Uterus (tissue), 4 donors: ENCODE data around the gene MRPL21. TPM values are rescaled to one million over a fixed set of nuclear protein-coding genes. Genes with fewer than 3 reads are reported as not detected.
A peak's percentile ranks its signal among the peaks of the same experiment; 100 is the strongest.

Source experiments
- DNase-seq, 2 donors: peaks; one replicate each; pipeline ENCODE4 v3.0.0-alpha.2; 2019 to 2020
- H3K27ac ChIP-seq, 2 donors: fragments of 200-600 bp; sonication (generic); 1 replicate in 1 of 2; 2 replicates in 1 of 2; pipeline ENCODE4 v1.5.1; 2016 to 2018
- H3K27me3 ChIP-seq, 2 donors: fragments of 200-600 bp; sonication (generic); one replicate each; pipeline ENCODE4 v1.5.1; 2018 to 2019; ENCODE audit warnings: control low read depth in 1 of 2
- H3K36me3 ChIP-seq, 2 donors: fragments of 200-600 bp; sonication (generic); one replicate each; pipeline ENCODE4 v1.5.1; 2019; ENCODE audit warnings: control low read depth in 1 of 2
- H3K4me1 ChIP-seq, 2 donors: fragments of 200-600 bp; sonication (generic); one replicate each; pipeline ENCODE4 v1.5.1; 2018 to 2019; ENCODE audit warnings: control low read depth in 1 of 2
- H3K4me3 ChIP-seq, 2 donors: fragments of 200-600 bp; sonication (generic); 1 replicate in 1 of 2; 2 replicates in 1 of 2; pipeline ENCODE4 v1.5.1; 2018 to 2019; ENCODE audit warnings: mild to moderate bottlenecking in 1 of 2
- H3K9me3 ChIP-seq, 2 donors: fragments of 200-600 bp; sonication (generic); one replicate each; pipeline ENCODE4 v1.5.1; 2019; ENCODE audit warnings: control low read depth in 1 of 2
- CTCF ChIP-seq, 4 experiments: fragments of 200-600 bp in 2 of 4; fragments of 450-650 bp in 2 of 4; sonication (generic) in 2 of 4; IDR thresholded peaks; one replicate each; pipeline ENCODE4 v1.5.1; 2016 to 2019; ENCODE audit warnings: antibody characterized with exemption in 4 of 4, mild to moderate bottlenecking in 2 of 4, moderate library complexity in 1 of 4
- POLR2A ChIP-seq, 2 donors: fragments of 450-650 bp; IDR thresholded peaks; one replicate each; pipeline ENCODE4 v1.6.1; 2016; ENCODE audit warnings: antibody characterized with exemption in 2 of 2, mild to moderate bottlenecking in 1 of 2, moderate library complexity in 1 of 2
- intact Hi-C: fragments of 100-400 bp; cut with DNase I; formaldehyde crosslinking; loops from one replicate; pipeline ENCODE4 v1.15.1; 2023; ENCODE audit warnings: low total_unique reads
- total RNA-seq, 4 donors: library from RNA; depleted of rRNA in 3 of 4; stranded (reverse); fragments of >200 nt in 3 of 4; gene quantifications; one replicate each; pipeline versions ENCODE4 v1.1.0 to v1.2.4, GENCODE V29; 2014 to 2023
- donor health status: DM: yes; HTN: yes; CAD: no.

The MRPL21 gene
- total RNA-seq, 4 donors from 2014 or later = 29.2 to 52.7 (median 36.9) TPM

DNA sequence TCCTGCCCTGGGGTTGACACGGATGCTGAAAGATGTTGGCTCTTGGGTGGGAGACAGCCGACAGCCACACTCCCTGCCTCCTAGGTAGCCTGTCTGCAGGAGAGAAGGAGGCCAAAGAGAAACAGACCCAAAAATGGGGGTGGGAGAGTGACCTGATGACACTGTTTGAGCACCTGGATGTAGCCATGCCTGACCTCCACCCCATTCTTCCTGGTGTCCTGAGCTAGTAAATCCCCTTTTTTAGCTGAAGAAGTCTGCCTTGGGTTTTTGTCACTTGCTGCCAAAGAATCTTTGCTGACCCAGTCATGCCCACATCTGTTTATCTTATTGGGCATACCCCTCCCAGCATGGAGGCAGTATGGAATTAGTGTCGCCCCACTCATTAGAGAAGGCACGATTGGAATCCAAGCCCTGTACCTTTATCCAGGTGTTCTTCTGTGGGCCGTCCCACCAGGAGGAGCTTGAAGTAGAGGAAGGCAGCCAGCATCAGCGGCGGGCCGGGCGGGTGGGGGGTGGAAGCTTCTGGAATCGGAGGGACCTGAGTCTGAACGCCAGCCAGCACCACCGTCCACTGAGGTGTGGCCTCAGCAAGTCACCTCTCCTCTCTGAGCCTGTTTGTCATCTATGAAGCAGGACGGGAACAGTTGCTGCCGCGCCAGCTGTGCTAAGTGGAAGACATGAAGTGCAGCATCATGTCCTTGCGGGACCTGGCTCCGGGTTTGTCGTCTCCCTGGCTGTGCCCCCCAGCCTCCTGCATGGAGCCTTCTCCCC is 37.9 kb upstream of the MRPL21 start:
- H3K9me3 ChIP-seq = no peaks in the 10 kb centered on the region
- TF ChIP-seq POLR2A (IDR thresholded peaks at IDR 0.05) = no peak
- no peak for TF ChIP-seq CTCF (IDR thresholded peaks at IDR 0.05)
- intact Hi-C loops = no loop called here
- peak overlapping the region; percentile 92 to 96 for H3K27ac ChIP-seq
- DNase-seq = peak in 1 of 2 donors; percentile 41
- H3K4me3 ChIP-seq = no peak overlapping the region
- H3K4me1 ChIP-seq = peaks cover 0 to 15% of the 10 kb centered on the region in 2 donors
- no peaks in the 10 kb centered on the region for H3K36me3 ChIP-seq
- H3K27me3 ChIP-seq = no peaks in the 10 kb centered on the region

- DNase-seq = no peak
- Histone ChIP-seq H3K27me3 (no peaks in the 10 kb centered on the region), H3K27ac (peak overlapping the region in 1 of 2 donors; percentile 96), H3K9me3 (no peaks in the 10 kb centered on the region), H3K36me3 (no peaks in the 10 kb centered on the region), H3K4me3 (no peak overlapping the region), H3K4me1 (peaks cover 0 to 15% of the 10 kb centered on the region in 2 donors)
- no peak for TF ChIP-seq POLR2A (IDR thresholded peaks at IDR 0.05)
- no peak for TF ChIP-seq CTCF (IDR thresholded peaks at IDR 0.05)
- intact Hi-C loops = no loop called here
Measured at GRCh38 chr11:68940651-68941323, 37.2 kb upstream of the MRPL21 start.

DNA sequence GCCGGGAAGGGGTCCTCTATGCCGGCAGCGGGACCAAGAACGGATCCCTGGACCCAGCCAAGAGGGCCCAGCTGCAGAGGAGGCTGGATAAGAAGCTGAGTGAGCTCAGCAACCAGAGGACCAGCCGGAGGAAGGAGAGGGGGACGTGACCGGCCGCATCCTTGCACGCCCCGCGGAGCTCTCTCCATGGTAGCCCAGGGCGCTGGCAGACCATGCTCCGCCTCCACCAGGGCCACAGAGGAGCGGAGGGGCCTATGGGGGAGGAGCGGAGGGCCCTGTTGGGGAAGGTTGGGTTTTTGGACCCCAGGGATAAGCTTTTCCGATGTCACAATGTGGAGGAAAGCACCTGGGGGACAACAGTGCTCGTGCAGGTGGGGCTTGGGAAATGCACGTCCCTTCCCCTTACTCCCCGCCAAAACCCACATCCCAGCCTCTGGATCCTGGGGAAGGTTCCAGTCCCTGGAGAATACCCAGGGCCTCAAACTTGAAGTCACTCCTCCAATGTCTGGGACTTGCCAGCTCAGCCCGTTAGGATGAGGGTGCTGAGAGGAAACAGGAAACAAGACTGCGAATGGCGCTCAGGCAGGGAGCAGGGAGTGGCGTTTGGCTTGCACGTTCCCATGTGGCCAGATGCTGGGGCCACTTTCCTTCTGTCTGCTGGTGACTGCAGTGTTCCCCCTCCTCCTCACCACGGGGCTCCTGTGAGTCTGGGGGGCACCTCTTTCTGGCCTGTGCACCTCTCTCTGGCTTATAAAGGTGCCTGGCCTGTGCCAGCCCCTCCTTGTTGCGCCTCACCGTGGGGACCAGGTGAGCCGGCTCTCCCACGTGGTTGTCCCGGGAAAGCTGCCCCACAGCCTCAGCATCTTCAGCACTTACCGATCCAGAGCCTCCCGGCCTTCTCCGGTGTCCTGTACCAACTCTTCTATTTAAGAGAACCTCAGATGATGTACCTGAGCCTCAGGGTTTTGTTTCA is 36.2 kb upstream of the MRPL21 start:
- TF ChIP-seq POLR2A (IDR thresholded peaks at IDR 0.05) = no peak
- TF ChIP-seq CTCF (IDR thresholded peaks at IDR 0.05) = no peak
- Histone ChIP-seq H3K9me3 (no peaks in the 10 kb centered on the region), H3K27me3 (no peaks in the 10 kb centered on the region), H3K36me3 (no peaks in the 10 kb centered on the region), H3K4me1 (peaks cover 0 to 15% of the 10 kb centered on the region in 2 donors), H3K27ac (peak overlapping the region in 1 of 2 donors; percentile 96), H3K4me3 (no peak overlapping the region)
- intact Hi-C loops = no loop called here
- DNase-seq = no peak

GRCh38 chr11:68938816-68939582 is 35.4 kb upstream of the MRPL21 start:
- no peak overlapping the region for H3K27ac ChIP-seq
- TF ChIP-seq POLR2A (IDR thresholded peaks at IDR 0.05) (no peak), CTCF (IDR thresholded peaks at IDR 0.05) (no peak)
- DNase-seq = no peak
- H3K36me3 ChIP-seq = no peaks in the 10 kb centered on the region
- H3K4me1 ChIP-seq = peaks cover 0 to 14% of the 10 kb centered on the region in 2 donors
- no peaks in the 10 kb centered on the region for H3K9me3 ChIP-seq
- intact Hi-C loops = no loop called here
- H3K27me3 ChIP-seq = no peaks in the 10 kb centered on the region
- H3K4me3 ChIP-seq = no peak overlapping the region
